ENCODE results near the gene CPTP.

CPTP gene

DNA sequence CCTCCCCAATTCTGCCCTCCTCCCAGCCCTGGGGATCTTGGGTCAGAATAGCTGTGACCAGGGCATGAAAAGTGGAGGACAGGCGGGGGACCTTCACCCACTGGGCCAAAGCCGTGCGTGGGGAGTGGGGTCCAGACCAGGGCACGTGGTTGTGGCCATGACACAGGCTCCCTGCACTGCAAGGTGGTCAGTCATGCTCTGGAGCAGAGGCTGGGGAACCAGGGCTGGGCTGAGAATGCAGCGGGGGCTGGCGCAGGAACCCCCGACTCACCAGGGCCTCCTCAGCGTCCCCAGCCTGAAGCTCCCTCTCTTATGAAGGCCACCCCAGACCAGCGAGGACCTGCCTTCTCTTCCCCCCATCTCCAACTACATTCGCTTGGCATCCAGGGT lies 21.9 kb downstream of the CPTP start:
- Histone ChIP-seq H3K9me3 (ENCODE audit: insufficient read depth, low read length) (no peaks in the 10 kb centered on the region), H3K27me3 (ENCODE audit: insufficient read depth, insufficient read length) (no peaks in the 10 kb centered on the region), H3K4me3 (ENCODE audit: insufficient read length, low read depth) (no peak overlapping the region), H3K36me3 (ENCODE audit: insufficient read depth, insufficient read length, low read length) (peaks cover 8% of the 10 kb centered on the region), H3K9ac (ENCODE audit: insufficient read length, low read depth) (peak overlapping the region; percentile 23), H3K4me1 (ENCODE audit: insufficient read depth, insufficient read length) (peaks cover 8% of the 10 kb centered on the region)
- no peak for DNase-seq (ENCODE audit: low read depth, low spot score)
- TF ChIP-seq ZNF274 (IDR thresholded peaks at IDR 0.05; ENCODE audit: low read depth, low read length) (no peak), YY1 (IDR thresholded peaks at IDR 0.05; ENCODE audit: insufficient read depth, insufficient read length) (no peak), SUZ12 (IDR thresholded peaks at IDR 0.05; ENCODE audit: extremely low read depth, insufficient read depth, insufficient read length) (no peak)

DNA sequence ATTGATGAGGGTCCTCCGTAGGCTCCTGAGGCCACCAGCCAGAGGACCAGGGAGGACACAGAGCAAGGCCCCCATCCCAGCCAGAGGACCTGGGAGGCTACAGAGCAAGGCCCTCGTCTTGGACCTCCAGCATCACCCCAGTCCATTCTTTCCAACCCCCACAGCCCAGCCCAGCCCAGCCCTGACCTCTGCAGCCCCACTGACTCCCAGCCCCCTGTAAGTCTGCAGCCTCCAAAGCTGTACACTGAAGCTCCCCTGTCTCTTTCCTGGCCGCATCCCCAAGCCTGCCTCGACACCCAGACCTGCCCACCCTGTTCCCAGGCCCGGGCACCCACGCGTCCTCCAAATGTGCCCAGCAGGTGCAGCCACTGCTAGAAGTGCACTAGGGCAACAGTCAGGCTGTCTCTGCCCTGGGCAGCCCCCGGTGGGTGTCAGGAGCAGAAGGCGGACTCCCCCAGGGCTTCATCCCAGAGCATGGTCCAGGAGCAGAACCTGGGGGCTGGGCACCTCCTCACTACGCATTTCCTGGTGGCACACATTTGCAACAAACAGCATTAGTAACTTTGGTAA lies 22.5 kb downstream of the CPTP start:
- peaks cover 2% of the 10 kb centered on the region for H3K36me3 ChIP-seq (ENCODE audit: insufficient read depth, insufficient read length, low read length)
- H3K9me3 ChIP-seq (ENCODE audit: insufficient read depth, low read length), result no peaks in the 10 kb centered on the region
- peak overlapping the region; percentile 87 for H3K9ac ChIP-seq (ENCODE audit: insufficient read length, low read depth)
- no peak for DNase-seq (ENCODE audit: low read depth, low spot score)
- no peak for TF ChIP-seq ZNF274 (IDR thresholded peaks at IDR 0.05; ENCODE audit: low read depth, low read length)
- TF ChIP-seq SUZ12 (IDR thresholded peaks at IDR 0.05; ENCODE audit: extremely low read depth, insufficient read depth, insufficient read length), result no peak
- no peak for TF ChIP-seq YY1 (IDR thresholded peaks at IDR 0.05; ENCODE audit: insufficient read depth, insufficient read length)
- peaks cover 13% of the 10 kb centered on the region for H3K4me1 ChIP-seq (ENCODE audit: insufficient read depth, insufficient read length)
- peak overlapping the region; percentile 66 for H3K4me3 ChIP-seq (ENCODE audit: insufficient read length, low read depth)
- H3K27me3 ChIP-seq (ENCODE audit: insufficient read depth, insufficient read length), result no peaks in the 10 kb centered on the region

DNA sequence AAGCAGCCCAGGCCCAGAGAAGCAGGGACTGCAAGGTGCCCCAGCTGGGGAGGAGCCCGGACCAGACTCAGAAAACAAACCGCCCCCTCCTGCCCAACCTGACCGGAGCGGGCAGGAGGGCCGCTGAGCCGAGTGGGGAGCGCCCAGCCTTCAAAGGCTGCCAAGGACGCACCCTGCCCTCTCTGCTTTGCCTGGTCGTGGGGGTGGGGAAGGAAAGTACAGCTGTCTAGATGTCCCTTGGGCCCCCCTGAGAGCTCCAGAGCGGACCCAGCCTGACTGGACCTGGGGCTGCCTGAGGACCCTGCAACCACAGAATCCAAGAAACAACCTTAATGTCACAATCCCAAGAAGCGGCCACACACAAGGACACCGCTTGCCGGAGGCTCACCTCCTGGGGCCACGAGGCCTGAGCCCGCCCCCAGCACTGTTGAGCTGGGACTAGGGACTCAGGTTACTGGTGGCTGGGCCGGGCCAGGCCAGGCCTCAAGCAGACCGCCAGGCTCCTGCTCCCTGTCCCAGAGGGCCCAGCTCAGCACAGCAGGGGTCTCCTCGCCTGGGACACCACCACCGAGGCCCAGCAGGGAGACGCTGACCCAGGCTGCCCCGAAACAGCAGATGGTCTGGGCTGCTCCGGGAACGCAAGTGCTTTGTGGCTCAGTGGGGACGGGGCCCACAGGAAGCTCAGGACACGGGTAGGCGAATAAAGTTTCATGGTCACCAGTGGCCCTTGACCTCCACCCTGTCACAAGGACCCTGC lies 23.2 kb downstream of the CPTP start:
- DNase-seq (ENCODE audit: low read depth, low spot score), result no peak

DNA sequence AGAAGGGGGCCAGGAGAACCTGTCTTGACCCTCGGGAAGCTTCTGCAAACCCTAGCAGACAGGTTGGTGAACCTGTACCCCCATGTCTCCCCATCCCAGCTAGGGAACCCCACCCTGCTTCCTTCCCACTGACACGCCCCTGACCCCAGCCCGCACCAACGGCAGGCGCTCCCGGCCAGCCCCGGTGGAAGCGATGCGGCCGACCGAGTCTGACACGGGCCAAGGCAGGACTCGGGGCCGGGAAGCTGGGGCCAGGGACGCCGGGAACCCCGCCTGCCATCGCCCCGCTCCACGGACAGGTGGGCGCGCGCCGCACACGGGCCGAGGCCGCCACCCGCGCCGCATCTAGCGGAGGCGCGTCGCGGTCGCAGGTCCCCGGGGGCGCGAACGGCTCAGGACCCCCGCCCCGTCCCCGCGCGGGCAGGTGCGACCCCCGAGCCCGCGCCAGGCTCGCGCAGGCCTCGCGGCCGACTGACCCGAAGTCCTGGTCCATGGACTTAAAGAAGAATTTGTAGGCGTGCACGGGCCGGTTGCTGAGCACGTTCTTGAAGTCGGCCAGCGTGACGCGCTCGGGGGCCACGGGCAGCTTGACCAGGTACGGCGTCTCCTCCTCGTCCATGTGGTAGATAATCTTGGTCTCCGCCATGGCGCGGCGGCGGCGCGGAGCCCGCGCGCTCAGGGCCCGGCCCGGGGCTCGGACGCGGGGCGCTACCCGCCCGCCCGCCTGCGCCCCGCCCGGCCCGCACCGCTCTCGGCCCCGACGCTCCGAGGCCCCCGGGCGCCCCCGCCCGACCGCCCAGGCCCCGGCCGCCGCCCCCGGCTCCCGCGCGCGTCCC lies 24.0 kb downstream of the CPTP start:
- Histone ChIP-seq H3K27me3 (ENCODE audit: insufficient read depth, insufficient read length) (no peaks in the 10 kb centered on the region), H3K36me3 (ENCODE audit: insufficient read depth, insufficient read length, low read length) (peaks cover 16% of the 10 kb centered on the region), H3K4me1 (ENCODE audit: insufficient read depth, insufficient read length) (peaks cover 15% of the 10 kb centered on the region), H3K4me3 (ENCODE audit: insufficient read length, low read depth) (peak overlapping the region; percentile 66), H3K9me3 (ENCODE audit: insufficient read depth, low read length) (no peaks in the 10 kb centered on the region), H3K9ac (ENCODE audit: insufficient read length, low read depth) (peak overlapping the region; percentile 87)
- TF ChIP-seq YY1 (IDR thresholded peaks at IDR 0.05; ENCODE audit: insufficient read depth, insufficient read length) (no peak), ZNF274 (IDR thresholded peaks at IDR 0.05; ENCODE audit: low read depth, low read length) (no peak), SUZ12 (IDR thresholded peaks at IDR 0.05; ENCODE audit: extremely low read depth, insufficient read depth, insufficient read length) (no peak)
- DNase-seq (ENCODE audit: low read depth, low spot score), result no peak

More for the DNA sequence above, 23.2 kb downstream of the CPTP start:
- TF ChIP-seq ZNF274 (IDR thresholded peaks at IDR 0.05; ENCODE audit: low read depth, low read length), result no peak
- TF ChIP-seq YY1 (IDR thresholded peaks at IDR 0.05; ENCODE audit: insufficient read depth, insufficient read length), result no peak
- TF ChIP-seq SUZ12 (IDR thresholded peaks at IDR 0.05; ENCODE audit: extremely low read depth, insufficient read depth, insufficient read length), result no peak
- Histone ChIP-seq H3K27me3 (ENCODE audit: insufficient read depth, insufficient read length) (no peaks in the 10 kb centered on the region), H3K4me1 (ENCODE audit: insufficient read depth, insufficient read length) (peaks cover 15% of the 10 kb centered on the region), H3K4me3 (ENCODE audit: insufficient read length, low read depth) (peak overlapping the region; percentile 66), H3K9me3 (ENCODE audit: insufficient read depth, low read length) (no peaks in the 10 kb centered on the region), H3K36me3 (ENCODE audit: insufficient read depth, insufficient read length, low read length) (peaks cover 8% of the 10 kb centered on the region), H3K9ac (ENCODE audit: insufficient read length, low read depth) (peak overlapping the region; percentile 87)

DNA sequence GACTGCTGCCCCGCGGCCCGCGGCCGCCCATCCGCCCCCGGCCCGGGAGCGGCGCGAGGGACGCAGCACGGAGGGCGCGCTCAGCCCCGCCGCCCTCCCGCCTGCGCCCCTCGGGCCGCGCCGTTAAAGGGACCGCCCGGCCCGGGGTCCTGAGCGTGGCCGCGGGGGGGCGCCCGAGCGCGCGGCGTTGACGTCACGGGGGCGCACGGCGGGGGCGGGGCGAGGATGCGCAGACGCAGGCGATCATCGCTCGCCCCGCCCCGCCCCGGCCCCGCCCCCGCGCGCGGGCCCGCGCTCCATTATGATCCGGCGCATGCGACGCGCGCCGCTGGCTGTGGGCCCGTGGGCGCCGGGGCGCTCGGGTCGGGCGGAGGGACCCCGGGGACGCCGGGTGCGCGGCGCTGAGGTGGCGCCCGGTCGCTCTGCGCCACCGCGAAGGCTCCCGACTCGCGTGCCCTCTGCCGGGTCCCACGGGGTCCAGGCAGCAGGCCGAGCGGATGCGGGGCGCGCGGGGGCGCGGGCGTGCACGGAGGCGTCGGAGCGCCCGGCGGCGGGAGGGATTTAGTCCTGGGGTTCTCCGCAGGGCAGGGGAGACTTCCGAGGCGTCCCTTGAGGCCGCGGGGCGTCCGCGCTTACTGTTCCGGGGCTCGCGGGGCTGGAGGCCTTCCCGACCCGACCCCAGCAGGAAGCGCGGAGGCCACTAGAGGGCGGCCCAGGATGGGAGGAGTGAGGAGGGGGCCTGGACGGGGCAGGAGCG lies 24.8 kb downstream of the CPTP start, which contains the start of gene DVL1:
DVL1 (minus strand) TSS at position 163 of the 757 bp plus-strand sequence. CDS start 353 bp downstream, outside the sequence.
- no peaks in the 10 kb centered on the region for H3K9me3 ChIP-seq (ENCODE audit: insufficient read depth, low read length)
- TF ChIP-seq YY1 (IDR thresholded peaks at IDR 0.05; ENCODE audit: insufficient read depth, insufficient read length) (no peak), SUZ12 (IDR thresholded peaks at IDR 0.05; ENCODE audit: extremely low read depth, insufficient read depth, insufficient read length) (no peak), ZNF274 (IDR thresholded peaks at IDR 0.05; ENCODE audit: low read depth, low read length) (no peak)
- DNase-seq (ENCODE audit: low read depth, low spot score), result no peak
- peaks cover 15% of the 10 kb centered on the region for H3K4me1 ChIP-seq (ENCODE audit: insufficient read depth, insufficient read length)
- H3K9ac ChIP-seq (ENCODE audit: insufficient read length, low read depth), result peak within 1 kb of the TSS; percentile 93
- H3K4me3 ChIP-seq (ENCODE audit: insufficient read length, low read depth), result peak within 1 kb of the TSS; percentile 66
- no peaks in the 10 kb centered on the region for H3K27me3 ChIP-seq (ENCODE audit: insufficient read depth, insufficient read length)
- peaks cover 24% of the 10 kb centered on the region for H3K36me3 ChIP-seq (ENCODE audit: insufficient read depth, insufficient read length, low read length)

DNA sequence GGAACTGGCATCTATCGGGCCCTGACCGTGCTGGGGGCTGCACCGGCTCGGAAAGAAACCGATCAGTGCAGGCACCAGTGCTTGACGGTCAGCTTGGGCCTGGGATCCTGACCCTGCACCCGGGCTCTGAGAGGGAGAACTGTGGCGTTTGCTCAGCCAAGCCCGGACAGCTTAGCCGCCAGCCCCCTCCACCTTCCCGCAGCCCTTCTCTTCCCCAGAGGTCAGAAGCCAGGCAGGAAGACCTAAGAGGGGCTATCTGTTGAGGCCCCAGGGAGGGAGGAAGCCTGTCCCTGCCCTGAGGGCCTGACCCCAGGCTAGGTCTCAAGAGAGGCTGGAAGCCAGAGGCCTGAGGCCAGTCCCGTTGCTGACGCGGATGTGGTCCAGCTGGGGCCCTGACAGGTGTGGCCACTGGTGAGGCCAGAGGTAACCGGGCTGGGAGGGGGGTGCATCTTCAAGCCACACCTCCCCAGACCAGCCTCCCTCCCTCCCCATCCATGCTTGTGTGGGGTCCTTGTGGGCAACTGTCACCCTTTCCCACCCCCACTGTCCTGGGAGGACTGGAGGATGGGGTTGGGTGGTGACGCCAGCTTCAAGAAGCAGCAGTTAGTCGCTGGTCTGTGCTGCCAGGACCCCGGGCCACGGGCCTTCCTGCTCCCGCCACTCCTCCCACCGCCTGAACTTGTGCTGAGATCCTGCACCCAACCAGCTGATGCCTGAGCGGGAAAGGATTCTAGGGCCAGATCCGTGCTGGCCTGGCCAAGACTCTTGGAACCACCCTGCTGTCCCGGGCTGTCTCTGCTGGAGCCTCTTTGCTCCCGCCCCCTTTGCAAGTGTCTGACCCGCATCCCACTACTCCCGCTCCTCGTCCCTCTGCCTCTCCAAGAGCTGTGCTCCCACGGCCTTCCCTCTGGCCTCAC lies 27.2 kb downstream of the CPTP start:
- H3K4me3 ChIP-seq (ENCODE audit: insufficient read length, low read depth), result no peak overlapping the region
- H3K9me3 ChIP-seq (ENCODE audit: insufficient read depth, low read length), result no peaks in the 10 kb centered on the region
- H3K9ac ChIP-seq (ENCODE audit: insufficient read length, low read depth), result peak overlapping the region; percentile 51
- H3K4me1 ChIP-seq (ENCODE audit: insufficient read depth, insufficient read length), result peaks cover 8% of the 10 kb centered on the region
- no peaks in the 10 kb centered on the region for H3K27me3 ChIP-seq (ENCODE audit: insufficient read depth, insufficient read length)
- no peak for DNase-seq (ENCODE audit: low read depth, low spot score)
- no peak for TF ChIP-seq SUZ12 (IDR thresholded peaks at IDR 0.05; ENCODE audit: extremely low read depth, insufficient read depth, insufficient read length)
- no peak for TF ChIP-seq YY1 (IDR thresholded peaks at IDR 0.05; ENCODE audit: insufficient read depth, insufficient read length)
- no peak for TF ChIP-seq ZNF274 (IDR thresholded peaks at IDR 0.05; ENCODE audit: low read depth, low read length)
- peaks cover 29% of the 10 kb centered on the region for H3K36me3 ChIP-seq (ENCODE audit: insufficient read depth, insufficient read length, low read length)
